Sigmoid colon (tissue), 4 donors: ENCODE data around the gene NEO1.

Experiments used
- POLR2AphosphoS5 ChIP-seq, 4 donors: sonication (generic); formaldehyde crosslinking; IDR thresholded peaks; one replicate each; pipeline ENCODE4 v1.6.1; 2017; ENCODE audit warnings: antibody characterized with exemption in 4 of 4
- TF ChIP-seq, protein P1 (sequence below), 4 experiments: fragments of 450-650 bp in 3 of 4; fragments of 200-600 bp in 1 of 4; IDR thresholded peaks; one replicate each; pipeline ENCODE4 v1.5.1; 2016 to 2019; ENCODE audit warnings: antibody characterized with exemption in 4 of 4, mild to moderate bottlenecking in 3 of 4, moderate library complexity in 2 of 4

DNA sequence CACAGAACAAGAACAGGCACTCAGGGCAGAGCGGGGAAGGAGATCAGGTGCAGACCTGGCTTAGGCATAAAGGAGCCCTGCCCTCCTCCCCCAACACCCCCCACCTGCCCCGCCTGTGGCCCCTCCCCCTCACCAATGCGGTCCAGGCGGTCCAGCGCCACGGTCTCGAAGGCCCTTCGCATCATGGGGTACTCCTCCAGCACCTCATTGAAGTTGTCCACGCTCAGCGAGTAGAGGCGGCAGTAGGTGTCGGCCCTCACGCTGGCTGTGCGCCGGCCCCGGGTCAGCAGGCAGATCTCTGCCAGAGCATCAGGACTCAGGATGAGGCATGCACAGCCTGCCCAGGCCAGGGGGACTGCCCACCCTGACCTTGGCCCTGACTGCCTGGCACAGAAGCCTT lies 271.7 kb downstream of the NEO1 start:
- TF ChIP-seq, protein P1, sequence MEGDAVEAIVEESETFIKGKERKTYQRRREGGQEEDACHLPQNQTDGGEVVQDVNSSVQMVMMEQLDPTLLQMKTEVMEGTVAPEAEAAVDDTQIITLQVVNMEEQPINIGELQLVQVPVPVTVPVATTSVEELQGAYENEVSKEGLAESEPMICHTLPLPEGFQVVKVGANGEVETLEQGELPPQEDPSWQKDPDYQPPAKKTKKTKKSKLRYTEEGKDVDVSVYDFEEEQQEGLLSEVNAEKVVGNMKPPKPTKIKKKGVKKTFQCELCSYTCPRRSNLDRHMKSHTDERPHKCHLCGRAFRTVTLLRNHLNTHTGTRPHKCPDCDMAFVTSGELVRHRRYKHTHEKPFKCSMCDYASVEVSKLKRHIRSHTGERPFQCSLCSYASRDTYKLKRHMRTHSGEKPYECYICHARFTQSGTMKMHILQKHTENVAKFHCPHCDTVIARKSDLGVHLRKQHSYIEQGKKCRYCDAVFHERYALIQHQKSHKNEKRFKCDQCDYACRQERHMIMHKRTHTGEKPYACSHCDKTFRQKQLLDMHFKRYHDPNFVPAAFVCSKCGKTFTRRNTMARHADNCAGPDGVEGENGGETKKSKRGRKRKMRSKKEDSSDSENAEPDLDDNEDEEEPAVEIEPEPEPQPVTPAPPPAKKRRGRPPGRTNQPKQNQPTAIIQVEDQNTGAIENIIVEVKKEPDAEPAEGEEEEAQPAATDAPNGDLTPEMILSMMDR (IDR thresholded peaks at IDR 0.05): no peak
- TF ChIP-seq POLR2AphosphoS5 (IDR thresholded peaks at IDR 0.05): no peak
